Inferior parietal cortex (tissue), 1 donor: Measurements from ENCODE around the gene CBFB.

Source experiments
- DNase-seq: peaks from one replicate; pipeline ENCODE4 v3.0.0-alpha.2; 2016; ENCODE audit errors: extremely low spot score

CBFB gene

GRCh38 chr16:67128887-67129286, 99.9 kb downstream of the CBFB start:
- DNase-seq, result no peak

GRCh38 chr16:67129422-67129821, 100.5 kb downstream of the CBFB start:
- DNase-seq, result no peak

- no peak for DNase-seq
Measured at GRCh38 chr16:67137605-67138004, 108.7 kb downstream of the CBFB start.

GRCh38 chr16:67141391-67141790, 112.4 kb downstream of the CBFB start:
- no peak for DNase-seq

- DNase-seq, result no peak
Measured at GRCh38 chr16:67142342-67142741, 113.4 kb downstream of the CBFB start.

- no peak for DNase-seq
Measured at GRCh38 chr16:67144943-67145342, 116.0 kb downstream of the CBFB start.

- DNase-seq, result no peak
Measured at GRCh38 chr16:67145746-67146145, 116.8 kb downstream of the CBFB start.

- no peak for DNase-seq
Measured at GRCh38 chr16:67146523-67147357, 117.8 kb downstream of the CBFB start.

- no peak for DNase-seq
Measured at GRCh38 chr16:67147437-67148140, 118.6 kb downstream of the CBFB start.

GRCh38 chr16:67148221-67148620, 119.3 kb downstream of the CBFB start:
- DNase-seq, result no peak

- no peak for DNase-seq
Measured at GRCh38 chr16:67148656-67149275, 119.8 kb downstream of the CBFB start.

- no peak for DNase-seq
Measured at GRCh38 chr16:67149276-67150046, 120.5 kb downstream of the CBFB start.

GRCh38 chr16:67150047-67150832, 121.3 kb downstream of the CBFB start:
- DNase-seq, result no peak
